HL-60/S4 treated with phorbol 12-myristate 13-acetate at 8.2 ng/mL for 4 days and 3 days (cell line): ENCODE results near the gene IFI27L1.

Experiments
- in situ Hi-C: fragments of 300-500 bp; cut with MboI; formaldehyde crosslinking; loops from 2 replicates; pipeline ENCODE4 v1.15.0; 2022; ENCODE audit warnings: low sequenced_read_pairs

IFI27L1 gene

DNA sequence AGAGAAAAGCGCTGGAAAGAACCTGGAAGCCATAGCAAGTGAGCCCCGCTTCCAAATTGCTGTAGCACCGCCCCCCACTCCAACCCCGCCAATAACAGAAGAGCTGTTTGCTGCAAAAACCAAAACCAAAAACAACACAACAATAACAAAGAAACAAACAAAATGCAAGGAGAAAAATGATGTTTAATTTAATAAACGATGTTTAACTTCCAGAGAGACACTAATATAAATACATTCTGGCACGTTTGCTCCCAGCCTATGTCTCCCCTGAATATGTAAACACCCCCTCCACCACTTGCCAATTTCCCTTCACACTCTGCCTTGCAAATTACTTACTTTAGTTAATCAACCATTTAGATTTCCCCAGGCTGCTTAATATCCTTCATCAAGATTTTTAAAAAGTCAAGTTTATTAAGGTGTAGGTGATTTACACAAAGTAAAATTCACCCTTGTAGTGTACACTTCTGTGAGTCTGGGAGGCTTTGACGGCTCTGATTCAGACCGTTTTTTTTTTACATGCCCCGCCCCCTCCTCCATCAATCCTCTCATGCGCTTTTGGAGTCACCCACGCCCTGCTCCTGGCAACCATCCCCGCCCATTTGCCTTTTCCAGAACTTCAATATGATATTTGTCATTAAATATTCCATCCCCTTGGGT lies 48.8 kb downstream of the IFI27L1 start:
- in situ Hi-C loops: no loop called here

DNA sequence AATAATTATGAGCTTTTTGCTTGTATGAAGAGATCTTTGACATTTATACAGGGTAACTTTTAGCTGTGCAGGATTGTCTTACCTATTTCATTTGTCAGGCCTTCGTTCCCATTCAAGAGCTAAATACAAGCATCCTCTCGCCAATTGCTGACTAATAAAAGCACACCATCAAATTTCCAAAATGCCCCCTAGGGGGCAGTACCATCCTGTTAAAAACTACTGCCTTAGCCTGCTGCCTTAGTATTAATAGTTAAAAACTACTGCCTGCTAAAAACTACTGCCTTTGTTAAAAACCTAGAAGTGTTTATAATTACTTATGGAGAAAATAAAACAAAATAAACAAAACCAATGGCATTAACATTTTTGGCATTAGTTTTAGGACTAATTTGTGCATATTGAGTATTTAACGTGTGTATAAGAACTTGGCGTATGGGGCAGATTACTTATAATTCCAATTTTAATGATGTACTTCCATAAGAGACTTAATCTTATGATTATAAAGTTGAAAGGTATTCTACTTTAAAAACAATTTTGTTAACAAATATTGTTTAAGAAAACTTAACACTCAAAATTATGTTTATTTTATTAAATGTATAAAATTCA lies 51.3 kb downstream of the IFI27L1 start:
- in situ Hi-C loops: no loop called here

DNA sequence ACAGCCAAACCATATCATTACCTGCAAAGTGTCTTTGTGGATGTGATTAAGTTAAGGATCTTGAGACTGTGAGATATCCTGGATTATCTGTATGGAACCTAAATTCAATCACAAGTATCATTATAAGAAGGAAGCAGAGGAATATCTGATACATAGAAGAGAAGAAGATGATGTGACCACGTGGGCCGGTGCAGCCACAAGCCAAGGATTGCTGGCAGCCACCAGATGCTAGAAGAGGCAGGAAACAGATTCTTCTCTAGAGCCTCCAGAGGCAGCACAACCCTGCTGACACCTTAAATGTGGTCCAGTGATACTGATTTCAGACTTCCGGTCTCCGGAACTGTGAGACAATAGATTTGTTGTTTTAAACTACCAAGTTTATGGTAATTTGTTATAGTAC lies 54.4 kb downstream of the IFI27L1 start:
- in situ Hi-C loops: no loop called here

DNA sequence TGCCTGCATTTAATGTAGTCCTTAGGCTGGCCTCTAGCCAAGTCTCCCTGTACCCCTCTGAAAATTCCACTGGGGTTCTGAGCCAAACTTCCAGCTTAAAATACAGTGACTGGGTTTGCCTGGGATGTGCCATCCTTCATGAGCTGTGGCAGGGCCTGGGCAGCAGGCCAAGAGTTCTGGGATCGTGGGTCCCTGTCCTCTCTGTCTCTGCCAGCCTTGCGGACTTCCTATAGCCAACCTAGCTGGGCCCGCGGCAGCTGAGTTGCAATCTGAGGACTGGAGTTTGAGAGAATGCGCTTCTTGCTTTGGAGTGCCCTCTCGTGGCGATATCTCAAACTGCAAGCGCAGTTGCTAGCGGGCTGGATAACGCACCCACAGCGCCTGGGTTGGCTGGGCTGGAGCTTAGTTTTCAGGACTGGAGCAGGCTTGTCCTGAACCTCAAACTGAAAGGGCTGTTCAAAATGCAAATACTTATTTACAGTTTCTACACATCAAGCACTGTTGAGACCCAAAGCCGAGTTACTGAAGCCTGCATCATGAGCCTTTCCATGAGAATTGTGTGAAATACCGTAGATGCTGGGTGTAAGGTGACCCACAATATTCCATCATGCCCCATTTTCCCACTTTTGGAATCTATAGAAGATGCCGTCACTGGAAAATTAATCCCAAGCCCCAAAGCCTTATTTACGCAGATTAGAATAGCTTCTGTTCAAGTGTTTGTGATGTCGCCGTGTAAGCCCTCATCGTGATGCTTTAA lies 55.6 kb downstream of the IFI27L1 start:
- in situ Hi-C loops: no loop called here

DNA sequence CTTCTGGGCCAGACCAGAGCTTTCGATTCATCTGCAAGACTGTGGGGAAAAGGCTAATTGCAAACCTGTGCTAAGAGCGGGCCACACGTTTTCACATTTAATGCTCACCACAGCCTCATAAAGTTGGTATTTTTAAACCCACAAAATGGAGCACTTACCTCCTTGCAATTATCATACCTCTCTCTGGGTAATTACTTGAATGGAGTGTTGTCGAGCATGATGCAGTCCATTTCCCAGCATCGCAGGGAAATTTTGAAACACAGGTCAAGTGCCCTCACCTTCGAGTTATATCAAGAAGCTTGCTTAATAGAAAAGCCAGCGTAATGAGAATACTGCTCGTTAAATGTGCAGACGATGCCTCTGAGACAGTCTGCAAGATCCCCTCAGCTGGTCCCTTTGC lies 57.1 kb downstream of the IFI27L1 start:
- in situ Hi-C loops: no loop called here

DNA sequence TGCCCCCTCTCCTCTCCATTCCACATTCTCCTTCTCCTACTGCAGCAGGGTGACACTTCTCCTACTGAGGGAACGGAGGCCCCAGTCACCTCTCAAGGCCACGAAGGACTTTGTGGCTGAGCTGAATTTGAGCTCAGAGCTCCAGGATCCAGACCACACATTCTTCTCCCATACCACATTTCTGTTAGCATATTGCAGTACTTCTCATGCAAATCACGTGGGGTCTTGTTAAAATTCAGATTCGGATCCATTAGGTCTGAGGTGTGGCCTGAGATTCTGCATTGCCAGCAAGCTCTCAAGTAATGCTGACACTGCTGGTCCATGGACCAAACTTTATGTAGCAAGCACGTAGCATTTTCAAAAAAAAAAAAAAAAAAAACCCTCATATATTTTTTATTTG lies 57.9 kb downstream of the IFI27L1 start:
- in situ Hi-C loops: no loop called here

DNA sequence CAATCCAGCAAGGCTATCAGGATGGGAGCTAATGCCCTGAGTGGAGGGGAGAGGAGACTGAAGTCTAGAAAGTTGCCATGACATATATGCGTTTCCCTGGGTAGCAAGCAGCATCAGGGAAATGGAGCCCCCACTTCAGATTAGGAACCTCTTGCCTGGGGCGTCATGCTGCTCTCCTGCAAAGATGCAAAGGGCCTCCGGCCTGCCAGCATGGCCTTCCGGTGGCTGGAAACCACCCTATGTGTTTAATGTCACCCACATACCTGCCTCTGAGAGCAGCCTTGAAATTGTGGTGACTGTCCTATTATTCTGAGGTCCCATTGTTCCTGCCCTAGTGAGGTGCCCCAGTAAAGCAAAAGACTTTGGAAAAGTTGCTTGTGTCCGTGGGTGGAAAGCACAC lies 58.3 kb downstream of the IFI27L1 start:
- in situ Hi-C loops: no loop called here

DNA sequence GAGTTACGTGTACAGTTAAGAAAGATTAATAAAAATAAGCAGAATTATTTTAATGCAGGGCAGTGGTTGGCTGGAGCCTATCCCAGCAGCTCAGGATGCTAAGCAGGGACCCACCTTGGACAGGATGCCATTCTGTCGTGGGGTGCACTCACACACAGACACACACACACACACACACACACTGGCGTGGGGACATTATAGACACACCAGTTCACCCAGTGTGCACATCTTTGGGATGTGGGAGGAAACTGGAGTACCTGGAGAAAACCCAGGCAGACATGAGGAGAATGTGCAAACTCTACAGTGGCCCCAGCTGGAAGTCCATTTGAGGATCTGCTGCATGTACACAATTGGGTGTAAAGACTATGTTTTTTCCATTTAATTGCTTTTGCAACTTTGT lies 61.1 kb downstream of the IFI27L1 start:
- in situ Hi-C loops: no loop called here

DNA sequence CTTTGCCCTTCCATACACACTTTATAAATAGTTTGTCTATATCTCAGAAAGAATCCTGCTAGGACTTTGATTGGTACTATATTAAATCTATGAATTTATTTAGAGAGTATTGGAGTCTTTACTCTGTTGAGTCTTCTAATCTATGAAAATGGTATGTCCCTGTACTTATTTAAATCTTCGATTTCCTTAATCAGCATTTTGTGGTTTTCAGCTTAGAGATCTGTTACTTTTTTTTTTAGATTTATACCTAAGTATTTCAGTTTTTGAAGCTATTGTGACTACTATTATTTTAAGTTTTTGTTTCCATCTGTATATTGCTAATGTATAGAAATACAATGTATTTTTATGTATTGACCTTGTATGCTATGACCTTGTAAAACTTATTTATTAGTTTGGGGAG lies 61.7 kb downstream of the IFI27L1 start:
- in situ Hi-C loops: no loop called here

DNA sequence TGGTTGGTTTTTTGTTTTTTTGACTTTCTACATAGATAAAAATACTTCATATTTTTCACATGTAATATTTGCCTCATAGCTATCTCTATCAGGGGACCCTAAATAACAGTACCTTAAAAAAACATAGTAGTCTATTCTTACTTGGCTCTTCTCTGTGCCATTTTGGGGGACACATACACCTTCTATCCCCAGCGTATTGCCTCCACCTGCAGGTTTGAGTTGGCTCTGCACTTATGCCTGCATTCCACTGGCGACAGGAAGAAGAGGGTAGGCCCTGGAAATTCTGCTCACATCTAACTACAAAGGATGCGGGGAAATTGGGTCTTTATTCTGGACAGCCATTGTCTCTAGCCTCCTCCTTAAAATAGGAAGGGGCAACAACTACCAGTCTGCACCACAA lies 62.1 kb downstream of the IFI27L1 start:
- in situ Hi-C loops: no loop called here

DNA sequence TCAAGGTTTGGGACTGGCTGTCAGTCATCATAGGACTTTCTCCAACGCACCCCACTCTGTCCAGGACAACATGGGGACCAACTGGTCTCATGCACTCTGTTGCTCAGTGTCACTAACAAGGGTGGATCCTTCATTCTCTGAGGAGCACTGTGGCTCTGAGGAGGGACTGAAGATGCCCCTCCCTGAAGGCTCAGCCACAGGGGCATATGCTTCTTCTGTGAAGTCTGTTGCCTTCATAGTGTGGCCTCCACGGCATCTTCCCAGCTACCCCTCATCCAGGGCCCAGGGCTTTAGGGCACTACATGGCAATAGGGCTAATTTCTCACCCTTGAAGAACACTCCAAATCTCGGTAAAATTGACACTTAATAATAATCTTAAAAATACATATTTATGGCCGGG lies 62.6 kb downstream of the IFI27L1 start:
- in situ Hi-C loops: no loop called here

DNA sequence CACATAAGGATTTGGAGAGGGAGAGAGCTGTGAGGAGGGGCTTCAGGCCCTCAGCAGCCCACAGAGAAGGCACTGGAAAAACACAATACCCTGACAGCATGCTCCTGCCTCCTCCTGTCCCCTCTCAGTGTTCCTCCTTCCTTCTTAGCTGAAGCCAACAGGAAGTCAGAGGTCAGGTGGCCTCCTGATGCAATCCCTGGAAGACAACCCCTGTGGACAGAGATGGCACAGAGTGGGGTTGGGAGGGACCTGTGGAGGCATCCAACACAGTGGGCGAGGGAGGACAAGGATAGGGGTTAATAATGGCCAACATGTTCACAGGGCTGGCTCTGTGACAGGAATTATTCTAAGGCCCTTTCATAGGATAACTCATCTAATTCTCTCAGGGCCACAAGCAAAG lies 63.7 kb downstream of the IFI27L1 start:
- in situ Hi-C loops: no loop called here

DNA sequence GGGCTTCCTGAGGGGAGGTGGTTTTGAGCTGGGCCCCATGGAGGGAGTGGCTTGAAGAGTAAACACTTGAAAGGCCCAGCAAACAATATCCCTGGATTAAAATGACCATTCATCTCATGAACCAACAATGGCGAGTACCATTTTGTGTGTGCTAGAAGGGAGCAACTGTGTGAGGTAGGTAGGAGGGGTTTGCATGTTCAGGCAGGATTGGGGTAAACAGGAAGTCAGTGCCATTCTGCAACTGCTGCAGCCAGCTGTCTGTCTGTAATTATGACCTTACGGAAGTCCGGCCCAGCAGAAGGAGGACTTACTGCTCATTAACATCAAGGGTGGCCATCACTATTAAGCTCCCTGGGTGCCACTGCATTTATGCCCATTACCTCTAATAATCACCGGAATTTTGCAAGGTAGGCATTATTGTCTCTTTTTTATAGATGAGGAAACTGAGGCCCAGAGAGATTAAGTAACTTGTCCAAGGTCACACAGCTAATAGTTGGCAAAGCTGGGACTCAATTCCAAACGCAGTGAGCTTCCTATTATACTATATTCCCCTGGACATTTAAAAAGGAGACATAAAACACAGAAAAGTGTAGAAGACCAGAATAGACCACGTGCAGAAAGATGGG lies 64.9 kb downstream of the IFI27L1 start:
- in situ Hi-C loops: no loop called here
